Measurements from ENCODE around the gene DHRS7B.

The DHRS7B gene

GRCh38 chr17:21161498-21162393 lies 35.0 kb downstream of the DHRS7B start:
- no peak for DNase-seq

- no peak for DNase-seq
Observed at GRCh38 chr17:21162394-21162775, 35.6 kb downstream of the DHRS7B start.

DNA sequence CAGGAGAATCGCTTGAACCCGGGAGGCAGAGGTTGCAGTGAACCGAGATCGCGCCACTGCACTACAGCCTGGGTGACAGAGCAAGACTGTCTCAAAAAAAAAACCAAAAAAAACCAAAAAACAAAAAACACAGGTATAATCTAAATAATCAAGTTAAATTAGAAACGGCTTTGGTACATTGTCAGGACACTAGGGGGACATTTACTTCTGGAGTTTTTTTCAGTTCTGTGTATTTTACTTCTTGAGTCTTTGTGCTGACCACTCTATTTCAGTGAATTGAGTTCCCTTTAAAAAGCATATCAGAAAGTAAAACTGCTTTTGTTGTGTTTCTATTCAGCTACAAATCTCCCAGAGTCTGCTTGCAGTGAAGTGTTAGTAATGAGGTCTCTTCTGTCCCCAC lies 36.3 kb downstream of the DHRS7B start:
- DNase-seq = no peak

DNA sequence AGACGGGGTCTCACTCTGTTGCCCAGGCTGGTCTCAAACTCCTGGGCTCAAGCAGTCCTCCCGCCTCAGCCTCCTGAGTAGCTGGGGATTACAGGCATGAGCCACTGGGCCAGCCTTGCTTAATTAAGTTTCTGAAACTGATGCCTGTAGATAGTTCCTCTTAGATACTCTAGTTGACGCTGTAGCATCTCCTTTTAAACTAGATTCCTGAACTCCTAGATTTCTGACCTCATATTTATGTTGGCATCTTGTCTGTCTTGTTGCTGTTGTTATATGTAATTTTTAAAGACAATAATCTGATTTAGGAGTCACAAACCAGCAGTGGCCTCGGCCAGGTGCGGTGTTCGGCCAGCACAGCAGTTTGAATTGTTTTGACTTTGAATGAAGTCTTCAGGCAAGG lies 37.5 kb downstream of the DHRS7B start:
- DNase-seq = no peak

- no peak for DNase-seq
Observed at GRCh38 chr17:21164620-21165019, 37.9 kb downstream of the DHRS7B start.

DNA sequence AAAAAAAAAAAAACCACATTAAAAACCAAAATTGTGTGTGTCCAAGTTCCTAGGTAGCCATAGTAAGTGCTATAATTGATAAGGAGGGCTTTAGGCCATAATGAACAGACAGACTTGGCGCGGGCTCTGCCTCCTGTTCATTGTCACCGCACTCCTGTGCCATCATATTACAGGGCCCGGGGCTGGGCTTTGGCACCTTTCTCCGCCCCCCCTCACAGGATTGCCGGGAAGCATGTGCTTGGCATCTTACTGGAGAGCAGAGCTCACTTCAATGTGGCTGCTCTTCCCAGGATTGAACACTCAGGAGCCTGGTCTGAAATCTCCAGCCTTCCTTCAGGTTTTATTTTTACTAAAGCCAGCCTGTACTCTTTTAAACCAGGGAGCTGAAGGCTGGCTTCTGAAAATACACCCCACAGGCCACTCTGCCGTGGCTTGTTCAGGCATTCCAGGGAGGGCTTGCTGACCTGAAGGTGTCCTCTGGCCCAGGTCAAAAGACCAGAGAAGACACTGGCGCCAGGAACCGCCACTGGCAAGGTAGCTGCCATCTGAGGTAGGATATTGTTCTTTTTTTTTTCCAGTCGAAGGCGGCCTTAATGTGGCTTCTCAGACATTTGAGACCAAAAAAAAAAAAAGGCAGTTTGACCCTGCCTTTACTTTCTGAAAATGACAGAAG lies 39.3 kb downstream of the DHRS7B start:
- DNase-seq = no peak

DNA sequence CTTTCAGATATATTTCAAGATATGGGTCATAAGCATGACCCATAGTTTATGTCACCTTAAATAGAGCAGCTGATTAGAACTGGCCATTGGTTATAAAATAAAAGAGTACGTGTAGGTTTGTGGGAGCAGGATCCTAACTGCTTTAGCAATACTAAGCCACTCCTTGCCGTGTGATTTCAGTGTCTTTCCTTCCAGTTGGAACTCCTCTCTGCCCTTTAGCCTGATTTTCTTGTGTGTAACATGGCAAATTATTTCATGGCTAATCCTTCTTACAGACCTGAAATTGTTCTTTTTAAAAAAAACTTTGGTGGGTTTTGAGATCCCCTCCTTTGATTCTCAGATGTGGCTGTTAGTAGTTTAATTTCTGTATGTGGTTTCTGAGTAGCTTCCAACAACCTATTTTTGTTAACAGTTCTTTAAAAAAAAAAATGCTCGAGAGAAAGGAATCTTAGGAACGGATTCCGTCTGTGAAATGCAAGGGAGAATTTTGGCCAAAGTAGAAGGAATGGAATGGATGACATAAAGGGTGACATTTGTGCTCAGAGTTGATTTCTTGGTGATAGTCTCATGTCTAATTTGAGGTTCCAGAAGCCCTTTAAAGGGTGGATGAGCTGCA lies 39.9 kb downstream of the DHRS7B start:
- no peak for DNase-seq

- no peak for DNase-seq
Observed at GRCh38 chr17:21167303-21167702, 40.5 kb downstream of the DHRS7B start.

DNA sequence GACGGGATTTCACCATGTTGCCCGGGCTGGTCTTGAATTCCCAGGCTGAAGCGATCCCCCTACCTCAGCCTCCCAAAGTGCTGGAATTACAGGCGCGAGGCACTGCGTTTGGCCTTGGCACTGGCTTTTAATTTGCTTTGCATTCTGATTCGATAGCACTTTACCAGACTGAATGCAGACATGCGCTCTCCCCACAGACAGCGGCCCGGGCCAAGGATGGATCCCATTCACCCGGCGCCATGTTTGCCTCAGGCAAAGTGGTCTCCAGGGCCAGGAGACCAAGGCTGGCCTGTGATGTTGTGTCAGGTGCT lies 41.7 kb downstream of the DHRS7B start:
- DNase-seq = no peak

DNA sequence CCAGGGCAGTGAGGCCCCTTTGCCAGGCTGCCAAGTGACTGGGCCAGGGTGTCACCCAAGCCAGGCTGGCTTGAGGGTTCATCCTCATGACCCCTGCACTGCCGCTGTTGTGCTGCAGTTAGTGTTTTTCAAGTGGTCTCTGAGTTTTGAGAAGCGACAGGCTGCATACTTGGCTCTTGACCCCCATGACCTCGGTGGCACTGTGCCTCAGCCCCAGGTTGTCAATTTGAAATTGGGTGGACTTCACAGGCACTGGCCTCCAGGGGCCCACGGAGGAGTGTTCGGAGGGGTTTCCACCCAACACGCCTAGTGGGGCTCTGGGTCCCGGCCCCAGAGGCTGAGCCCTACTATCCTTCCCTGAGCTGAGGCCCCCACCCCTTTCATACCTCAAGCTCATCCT lies 42.7 kb downstream of the DHRS7B start:
- no peak for DNase-seq

- DNase-seq = no peak
Observed at GRCh38 chr17:21170809-21171208, 44.0 kb downstream of the DHRS7B start.

GRCh38 chr17:21171309-21171922 lies 44.7 kb downstream of the DHRS7B start:
- DNase-seq = no peak

- no peak for DNase-seq
Observed at GRCh38 chr17:21171970-21172510, 45.3 kb downstream of the DHRS7B start.

- DNase-seq = no peak
Observed at GRCh38 chr17:21172846-21173245, 46.1 kb downstream of the DHRS7B start.

DNA sequence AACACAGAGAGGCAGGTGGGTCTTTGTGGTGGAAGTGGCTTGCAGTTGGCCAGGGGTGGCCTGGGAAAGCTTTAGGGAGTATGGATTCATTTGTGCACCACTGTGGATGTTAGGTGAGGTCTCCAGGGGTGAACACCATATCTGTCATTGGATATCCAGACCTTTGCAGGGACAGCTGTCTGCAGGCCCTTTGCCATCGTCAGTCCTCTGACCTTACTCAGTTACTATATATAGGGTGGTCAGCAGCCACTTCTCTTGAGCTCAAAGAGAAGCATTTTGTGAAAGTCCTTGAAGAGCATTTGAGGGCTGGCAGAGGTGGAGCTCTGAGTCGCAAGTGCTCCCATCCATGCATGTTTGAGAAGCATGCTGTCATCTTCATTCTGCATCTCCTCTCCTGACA lies 46.8 kb downstream of the DHRS7B start:
- DNase-seq = no peak

GRCh38 chr17:21174186-21174585 lies 47.4 kb downstream of the DHRS7B start:
- DNase-seq = no peak

- DNase-seq = no peak
Observed at GRCh38 chr17:21174713-21175112, 47.9 kb downstream of the DHRS7B start.

GRCh38 chr17:21176773-21177395 lies 50.1 kb downstream of the DHRS7B start:
- DNase-seq = no peak

GRCh38 chr17:21177401-21177800 lies 50.6 kb downstream of the DHRS7B start:
- no peak for DNase-seq

DNA sequence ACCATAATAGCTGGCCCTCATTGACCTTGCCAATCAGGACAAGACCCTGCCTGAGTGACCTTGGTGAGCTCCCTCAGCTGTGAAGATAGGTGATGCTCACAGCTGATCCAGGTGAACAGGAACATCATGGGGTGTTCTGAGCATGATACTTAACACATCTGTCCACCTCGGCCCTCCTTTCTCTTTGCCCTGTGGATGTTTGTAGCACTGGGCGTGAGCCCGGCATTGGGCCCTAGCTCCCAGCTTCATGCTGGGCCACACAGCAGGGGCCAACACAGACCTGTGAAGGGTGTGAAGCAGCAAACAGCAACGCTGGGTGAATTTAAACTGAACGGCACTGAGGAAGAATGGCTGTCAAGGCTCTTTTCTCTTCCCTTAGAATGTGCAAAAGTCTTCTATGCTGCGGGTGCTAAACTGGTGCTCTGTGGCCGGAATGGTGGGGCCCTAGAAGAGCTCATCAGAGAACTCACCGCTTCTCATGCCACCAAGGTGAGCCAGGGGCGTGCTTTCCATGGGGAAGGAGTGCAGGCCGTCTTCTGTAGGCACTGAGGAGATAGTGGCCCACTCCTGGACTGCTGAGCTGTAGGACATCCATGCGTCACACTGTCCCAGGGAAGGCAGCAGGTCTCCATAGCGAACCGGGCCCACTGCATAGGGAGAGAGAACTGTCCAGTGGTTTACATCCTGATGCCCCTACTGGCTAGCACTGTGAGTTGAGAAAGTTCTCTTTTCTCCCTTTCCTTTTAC lies 51.3 kb downstream of the DHRS7B start:
- no peak for DNase-seq

- DNase-seq = no peak
Observed at GRCh38 chr17:21183468-21183867, 56.7 kb downstream of the DHRS7B start.

DNA sequence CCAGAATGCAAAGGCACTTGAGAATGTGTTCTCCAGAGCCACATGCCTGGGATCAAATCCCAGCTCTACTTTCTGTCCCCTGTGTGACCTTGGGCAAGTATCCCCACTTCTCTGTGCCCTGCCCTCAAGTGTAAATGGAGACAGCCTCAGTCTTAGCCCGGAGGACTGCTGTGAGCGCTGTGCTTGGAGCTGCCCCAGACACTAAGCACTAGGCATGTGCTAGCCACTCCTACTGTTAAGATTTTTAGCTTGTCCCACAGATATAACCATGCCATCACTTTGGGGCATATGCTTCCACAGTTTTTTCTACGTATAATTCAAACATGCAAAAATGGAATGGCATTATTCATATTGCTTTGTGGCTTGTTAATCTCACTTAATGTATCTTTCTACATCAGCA lies 57.8 kb downstream of the DHRS7B start:
- DNase-seq = no peak

Measured in NCI-H774 (cell line).